ENCODE measurements around the gene MYH11. TPM values are rescaled to one million over a fixed set of nuclear protein-coding genes. Genes with fewer than 3 reads are reported as not detected.
"Not testable (repeated sequence)": the region's sequence is repeated elsewhere in the genome, so short reads cannot be mapped to it uniquely, and the experiment has no call there.

Gene MYH11
- total RNA-seq, 1 donor from 2014 or later: 53.9 TPM

GRCh38 chr16:15708096-15708495 lies 148.7 kb downstream of the MYH11 start:
- intact Hi-C loops (cut with DNase I): no loop called here
- DNase-seq (ENCODE audit: low spot score) (no peak), ATAC-seq (no peak)

DNA sequence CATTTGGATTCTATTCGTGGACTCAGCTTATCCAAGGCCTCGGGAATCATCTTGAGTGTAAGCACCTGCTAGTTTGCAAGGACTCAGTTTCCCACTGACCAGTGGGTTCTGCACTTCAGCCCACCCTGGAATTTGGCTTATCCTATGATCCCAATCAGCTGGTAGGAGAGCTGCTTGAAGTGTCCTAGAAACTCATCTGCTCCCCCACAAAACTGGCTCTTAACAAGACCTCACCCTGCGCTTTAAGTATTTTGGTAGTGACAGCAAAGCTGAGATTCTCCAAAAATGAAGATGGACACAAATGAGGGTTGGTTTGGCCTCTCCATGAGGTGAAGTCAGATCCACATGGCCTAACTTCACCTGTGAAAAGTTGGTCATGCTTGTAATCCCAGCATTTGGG lies 149.5 kb downstream of the MYH11 start:
- ATAC-seq: no peak
- intact Hi-C loops (cut with DNase I): no loop called here
- DNase-seq (ENCODE audit: low spot score): no peak

DNA sequence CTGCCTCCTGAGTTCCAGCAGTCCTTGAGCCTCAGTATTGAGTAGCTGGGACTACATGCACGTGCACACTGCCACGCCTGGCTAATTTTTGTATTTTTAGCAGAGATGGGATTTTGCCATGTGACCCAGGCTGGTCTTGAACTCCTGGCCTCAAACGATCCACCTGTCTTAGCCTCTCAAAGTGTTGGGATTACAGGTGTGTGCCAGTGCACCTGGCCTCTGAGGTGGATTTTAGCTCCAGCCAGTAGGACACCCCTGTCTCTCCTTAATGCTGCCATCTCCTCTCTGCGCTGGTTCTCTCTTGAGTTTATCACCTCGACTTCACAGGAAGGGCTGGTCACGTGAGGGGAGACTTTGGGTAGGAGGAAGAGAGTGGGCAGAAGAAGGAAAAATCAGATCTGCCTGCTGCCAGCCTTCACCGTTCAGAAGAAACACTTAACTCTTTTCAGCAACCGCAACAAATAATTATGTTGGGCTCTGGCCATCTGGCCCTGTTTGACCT lies 151.7 kb downstream of the MYH11 start:
- intact Hi-C loops (cut with DNase I): no loop called here
- DNase-seq (ENCODE audit: low spot score) (no peak), ATAC-seq (no peak)

- intact Hi-C loops (cut with DNase I): no loop called here
- ATAC-seq (peak; percentile 88), DNase-seq (ENCODE audit: low spot score) (peak; percentile 91)
These were observed 152.3 kb downstream of the MYH11 start for GRCh38 chr16:15704545-15704987.

DNA sequence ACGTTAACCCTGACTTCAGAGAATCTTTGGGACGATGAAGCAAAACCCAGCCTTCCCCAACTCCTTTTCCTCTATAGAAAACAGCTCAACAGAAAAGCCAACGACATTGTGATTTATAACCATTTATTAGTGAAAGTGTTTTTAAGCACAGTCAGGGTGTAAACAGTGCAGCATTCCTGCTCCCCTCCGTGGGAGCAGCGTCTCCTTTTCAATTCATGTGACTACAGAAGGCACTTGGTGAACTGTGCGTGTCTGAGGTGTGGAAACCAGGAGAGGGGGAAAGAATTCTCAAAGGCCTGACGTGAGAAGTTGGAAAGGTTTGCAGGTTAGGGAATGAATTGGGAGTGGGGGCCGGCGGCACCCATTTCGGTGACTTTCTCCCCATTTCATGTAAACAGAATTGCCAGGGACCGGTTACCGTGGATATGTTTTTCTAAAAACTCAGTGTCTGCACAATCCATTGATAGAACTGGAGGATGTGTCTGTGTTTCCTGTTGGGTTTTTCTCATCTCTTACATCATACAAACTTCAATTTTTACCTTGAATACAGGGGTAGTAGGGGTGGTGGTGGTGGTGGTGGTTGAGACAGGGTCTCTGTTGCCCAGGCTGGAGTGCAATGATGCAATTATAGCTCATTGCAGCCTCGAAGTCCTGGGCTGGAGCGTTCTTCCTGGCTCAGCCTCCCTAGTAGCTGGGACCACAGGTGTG lies 153.6 kb downstream of the MYH11 start:
- ATAC-seq: no peak
- DNase-seq (ENCODE audit: low spot score): no peak
- intact Hi-C loops (cut with DNase I): no loop called here

- no peak for DNase-seq (ENCODE audit: low spot score)
- no peak for ATAC-seq
- intact Hi-C loops (cut with DNase I): no loop called here
These were observed 154.6 kb downstream of the MYH11 start for GRCh38 chr16:15701975-15702970.

- intact Hi-C loops (cut with DNase I): no loop called here
- DNase-seq (ENCODE audit: low spot score): no peak
- ATAC-seq: no peak
These were observed 155.5 kb downstream of the MYH11 start for GRCh38 chr16:15701367-15701766.

DNA sequence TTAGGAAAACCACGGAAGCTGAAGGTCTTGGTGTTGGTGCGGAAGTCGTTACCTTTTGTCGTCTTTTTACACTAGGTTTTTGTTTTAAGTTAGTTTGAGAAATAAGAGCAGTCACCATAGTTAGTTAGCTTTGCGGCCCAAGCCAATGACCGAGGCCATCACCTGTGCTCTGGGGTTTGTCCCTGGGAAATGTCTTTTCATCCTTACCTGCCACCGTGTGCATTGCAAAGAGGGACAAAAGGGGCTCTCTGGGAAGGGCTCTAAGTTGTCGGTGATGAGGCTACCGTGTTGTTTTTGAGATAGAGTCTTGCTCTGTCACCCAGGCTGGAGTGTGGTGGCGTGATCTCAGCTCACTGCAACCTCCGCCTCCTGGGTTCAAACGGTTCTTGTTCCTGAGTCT lies 157.0 kb downstream of the MYH11 start:
- DNase-seq (ENCODE audit: low spot score) (no peak), ATAC-seq (no peak)
- intact Hi-C loops (cut with DNase I): no loop called here

- no peak for DNase-seq (ENCODE audit: low spot score)
- no peak for ATAC-seq
- intact Hi-C loops (cut with DNase I): no loop called here
These were observed 162.3 kb downstream of the MYH11 start for GRCh38 chr16:15694499-15694898.

DNA sequence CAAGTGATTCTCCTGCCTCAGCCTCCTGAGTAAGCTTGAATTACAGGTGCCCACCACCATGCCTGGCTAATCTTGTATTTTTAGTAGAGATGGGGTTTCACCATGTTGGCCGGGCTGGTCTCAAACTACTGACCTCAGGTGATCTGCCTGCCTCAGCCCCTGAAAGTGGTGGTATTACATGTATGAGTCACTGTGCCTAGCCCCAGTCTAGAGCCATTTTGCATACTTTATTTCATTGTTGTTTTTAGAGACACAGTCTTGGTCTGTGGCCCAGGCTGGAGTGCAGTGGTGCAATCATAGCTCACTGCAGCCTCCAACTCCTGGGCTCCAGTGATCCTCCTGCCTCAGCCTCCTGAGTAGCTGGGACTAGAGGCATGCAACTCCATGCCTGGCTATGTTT lies 164.3 kb downstream of the MYH11 start:
- ATAC-seq; DNase-seq (ENCODE audit: low spot score); intact Hi-C loops (cut with DNase I): not testable (repeated sequence)

DNA sequence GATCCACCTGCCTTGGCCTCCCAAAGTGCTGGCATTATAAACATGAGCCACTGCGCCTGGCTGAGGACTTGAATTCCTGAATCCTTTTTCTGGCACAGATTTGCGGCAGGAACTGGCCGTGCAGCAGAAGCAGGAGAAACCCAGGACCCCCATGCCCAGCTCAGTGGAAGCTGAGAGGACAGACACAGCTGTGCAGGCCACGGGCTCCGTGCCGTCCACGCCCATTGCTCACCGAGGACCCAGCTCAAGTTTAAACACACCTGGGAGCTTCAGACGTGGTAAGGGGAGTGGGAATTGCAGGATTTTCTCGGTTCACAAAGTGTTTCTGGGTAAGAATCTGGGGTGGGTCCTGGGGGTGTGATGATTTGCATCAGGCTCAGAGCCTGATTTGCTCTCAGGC lies 165.8 kb downstream of the MYH11 start:
- ATAC-seq: no peak
- DNase-seq (ENCODE audit: low spot score): no peak
- intact Hi-C loops (cut with DNase I): no loop called here

DNA sequence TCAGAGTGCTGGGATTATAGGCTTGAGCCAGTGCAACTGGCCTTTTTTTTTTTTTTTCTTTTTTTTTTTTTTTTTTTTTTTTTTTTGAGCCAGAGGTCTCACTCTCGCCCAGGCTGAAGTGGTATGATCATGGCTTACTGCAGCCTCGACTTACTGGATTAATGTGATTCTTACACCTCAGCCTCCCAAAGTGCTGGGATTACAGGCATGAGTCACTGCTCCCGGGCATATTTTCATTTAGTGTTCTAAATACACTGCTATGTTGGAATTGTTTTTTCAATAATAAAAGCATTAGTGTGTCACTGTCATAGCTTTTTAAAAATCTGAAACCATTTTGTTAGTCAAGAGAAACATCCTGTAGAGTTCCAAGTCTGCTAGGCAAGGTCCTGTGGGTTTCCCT lies 166.5 kb downstream of the MYH11 start:
- no peak for DNase-seq (ENCODE audit: low spot score)
- no peak for ATAC-seq

GRCh38 chr16:15689290-15689689 lies 167.5 kb downstream of the MYH11 start:
- intact Hi-C loops (cut with DNase I): no loop called here
- ATAC-seq: no peak
- DNase-seq (ENCODE audit: low spot score): no peak

More for the DNA sequence above, 166.5 kb downstream of the MYH11 start:
- intact Hi-C loops (cut with DNase I): no loop called here

GRCh38 chr16:15686287-15686686 lies 170.5 kb downstream of the MYH11 start:
- intact Hi-C loops (cut with DNase I): no loop called here
- no peak for ATAC-seq
- DNase-seq (ENCODE audit: low spot score): no peak

GRCh38 chr16:15682105-15682570 lies 174.7 kb downstream of the MYH11 start:
- ATAC-seq (no peak), DNase-seq (ENCODE audit: low spot score) (no peak)
- intact Hi-C loops (cut with DNase I): no loop called here

DNA sequence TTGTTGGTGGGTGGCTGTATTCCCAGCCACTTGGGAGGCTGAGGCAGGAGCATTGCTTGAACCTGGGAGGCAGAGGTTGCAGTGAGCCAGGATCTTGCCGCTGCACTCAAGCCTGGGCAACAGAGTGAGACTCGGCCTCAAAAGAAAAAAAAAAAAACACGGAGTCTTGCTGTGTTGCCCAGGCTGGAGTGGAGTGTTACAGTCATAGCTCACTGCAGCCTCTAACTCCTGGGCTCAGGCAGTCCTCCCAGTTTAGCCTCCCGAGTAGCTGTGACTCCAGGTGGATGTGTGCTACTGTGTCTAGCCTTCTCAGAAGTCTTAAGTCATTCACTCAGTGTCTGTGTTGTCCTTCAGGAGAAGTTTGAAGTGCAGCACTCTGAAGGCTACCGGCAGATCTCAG lies 179.4 kb downstream of the MYH11 start:
- DNase-seq (ENCODE audit: low spot score) (no peak), ATAC-seq (no peak)
- intact Hi-C loops (cut with DNase I): no loop called here

GRCh38 chr16:15676506-15676905 lies 180.3 kb downstream of the MYH11 start:
- DNase-seq (ENCODE audit: low spot score): no peak
- intact Hi-C loops (cut with DNase I): no loop called here
- no peak for ATAC-seq

DNA sequence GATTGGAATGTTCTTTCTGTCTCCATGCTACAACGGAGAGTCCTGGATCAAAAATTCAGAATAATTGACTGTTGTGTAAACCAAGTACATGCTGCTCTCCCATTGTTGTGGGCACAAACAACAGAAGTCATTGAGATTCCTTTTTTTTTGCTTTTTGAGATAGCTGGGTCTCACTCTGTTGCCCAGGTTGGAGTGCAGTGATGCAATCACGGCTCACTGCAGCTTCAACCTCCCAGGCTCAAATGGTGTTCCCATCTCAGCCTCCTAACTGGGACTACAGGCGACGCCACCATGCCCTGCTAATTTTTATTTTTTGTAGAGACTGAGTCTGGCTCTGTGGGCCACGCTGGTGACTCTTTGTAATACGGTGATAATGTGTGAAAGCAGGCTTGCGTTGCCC lies 182.3 kb downstream of the MYH11 start:
- DNase-seq (ENCODE audit: low spot score) (no peak), ATAC-seq (no peak)
- intact Hi-C loops (cut with DNase I): no loop called here

DNA sequence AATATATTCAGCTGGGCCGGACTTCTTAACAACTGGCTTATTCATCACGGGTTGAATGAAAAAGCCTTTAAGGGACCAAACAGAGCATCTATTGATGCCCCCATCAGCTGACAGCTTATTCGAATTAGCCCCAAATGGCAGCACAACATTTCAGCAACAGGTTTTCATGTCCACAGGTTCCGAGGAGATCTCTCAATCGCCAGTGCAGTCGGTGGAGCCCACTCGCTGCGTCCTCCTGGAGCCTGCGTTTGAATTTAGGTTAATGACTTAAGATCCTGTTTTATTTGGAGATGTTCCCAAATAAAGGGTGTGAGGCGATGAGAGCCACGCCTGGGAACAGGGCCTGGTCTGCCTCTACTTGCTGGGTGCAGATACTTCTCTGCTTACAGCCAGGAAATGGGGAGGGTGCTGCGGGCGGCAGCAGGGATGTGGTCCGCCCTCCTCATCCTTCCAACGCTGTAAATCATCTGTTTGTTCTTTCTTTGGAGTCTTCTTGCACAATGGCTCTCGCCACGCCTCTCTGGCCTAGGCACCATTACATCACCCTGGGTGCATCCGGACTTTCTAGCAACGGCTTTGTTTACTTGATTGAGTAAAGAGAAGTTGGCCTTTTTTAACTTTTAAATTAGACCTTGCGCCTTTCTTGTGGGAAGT lies 184.2 kb downstream of the MYH11 start:
- ATAC-seq (peak; percentile 98), DNase-seq (ENCODE audit: low spot score) (peak; percentile 92)
- intact Hi-C loops (cut with DNase I): no loop called here

Measured in sciatic nerve (tissue), 2 donors.